Measurements from ENCODE around the gene RIPOR3.

RIPOR3 gene

DNA sequence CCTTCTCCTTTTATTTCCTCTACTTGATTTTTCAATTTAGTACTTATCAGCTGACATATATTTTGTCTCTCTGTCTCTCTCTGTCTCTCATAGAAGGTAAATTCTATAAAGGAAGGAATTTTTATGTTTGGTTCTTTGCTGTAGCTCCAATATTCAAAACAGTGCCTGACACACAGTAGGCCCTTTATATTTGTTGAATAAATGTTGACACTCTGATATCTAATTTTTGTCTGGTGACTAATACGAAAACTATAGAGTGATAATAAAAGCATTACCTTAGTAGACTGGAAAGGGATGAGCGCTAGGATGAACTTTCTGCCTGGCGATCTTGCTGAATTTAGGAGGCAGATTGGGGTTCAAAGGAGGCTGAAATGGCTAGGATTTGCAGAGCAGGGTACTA is 138.4 kb downstream of the RIPOR3 start:
- TF ChIP-seq ZFX (IDR thresholded peaks at IDR 0.05; ENCODE audit: borderline replicate concordance): no peak
- TF ChIP-seq, protein P1, sequence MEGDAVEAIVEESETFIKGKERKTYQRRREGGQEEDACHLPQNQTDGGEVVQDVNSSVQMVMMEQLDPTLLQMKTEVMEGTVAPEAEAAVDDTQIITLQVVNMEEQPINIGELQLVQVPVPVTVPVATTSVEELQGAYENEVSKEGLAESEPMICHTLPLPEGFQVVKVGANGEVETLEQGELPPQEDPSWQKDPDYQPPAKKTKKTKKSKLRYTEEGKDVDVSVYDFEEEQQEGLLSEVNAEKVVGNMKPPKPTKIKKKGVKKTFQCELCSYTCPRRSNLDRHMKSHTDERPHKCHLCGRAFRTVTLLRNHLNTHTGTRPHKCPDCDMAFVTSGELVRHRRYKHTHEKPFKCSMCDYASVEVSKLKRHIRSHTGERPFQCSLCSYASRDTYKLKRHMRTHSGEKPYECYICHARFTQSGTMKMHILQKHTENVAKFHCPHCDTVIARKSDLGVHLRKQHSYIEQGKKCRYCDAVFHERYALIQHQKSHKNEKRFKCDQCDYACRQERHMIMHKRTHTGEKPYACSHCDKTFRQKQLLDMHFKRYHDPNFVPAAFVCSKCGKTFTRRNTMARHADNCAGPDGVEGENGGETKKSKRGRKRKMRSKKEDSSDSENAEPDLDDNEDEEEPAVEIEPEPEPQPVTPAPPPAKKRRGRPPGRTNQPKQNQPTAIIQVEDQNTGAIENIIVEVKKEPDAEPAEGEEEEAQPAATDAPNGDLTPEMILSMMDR (IDR thresholded peaks at IDR 0.05): no peak
- H3K27ac ChIP-seq: no peak overlapping the region

DNA sequence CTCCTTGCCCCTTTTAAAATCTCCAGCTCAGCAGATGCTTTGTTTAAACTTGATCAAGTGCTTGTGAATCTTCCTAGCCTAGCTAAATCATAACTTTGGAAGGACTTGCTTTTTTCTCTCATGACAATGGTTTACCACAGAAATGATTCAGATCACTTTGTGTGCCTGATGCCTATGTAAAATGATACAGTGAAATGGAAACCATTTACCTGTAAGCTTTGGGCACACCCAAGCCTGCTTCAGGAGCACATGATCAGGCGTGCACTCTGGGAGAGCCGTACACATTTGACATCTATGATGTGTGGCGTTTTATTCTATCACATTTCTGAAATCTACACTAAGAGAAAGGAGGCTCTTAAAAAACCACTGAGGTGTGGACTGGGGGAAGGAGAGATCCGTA is 140.1 kb downstream of the RIPOR3 start:
- TF ChIP-seq, protein P1 (IDR thresholded peaks at IDR 0.05): no peak
- no peak for TF ChIP-seq ZFX (IDR thresholded peaks at IDR 0.05; ENCODE audit: borderline replicate concordance)
- no peak overlapping the region for H3K27ac ChIP-seq

DNA sequence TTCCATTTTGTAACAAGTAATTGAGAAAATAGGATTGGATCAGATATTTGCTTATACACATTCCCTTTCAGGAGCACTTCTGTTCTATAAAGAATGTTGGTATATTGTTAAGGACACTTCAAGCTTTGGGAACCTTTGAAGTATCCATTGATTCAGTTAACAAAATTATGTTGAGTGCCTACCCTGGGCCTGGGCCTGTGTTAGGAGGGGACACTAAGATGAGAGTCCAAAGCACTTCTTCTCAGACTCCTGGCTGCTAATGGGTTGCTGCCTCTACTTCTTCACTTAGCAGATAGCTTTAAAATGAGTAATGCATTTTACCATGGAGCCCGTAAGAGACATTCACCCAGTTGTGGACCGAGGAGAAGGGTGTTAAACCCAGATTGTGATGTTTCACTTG is 140.8 kb downstream of the RIPOR3 start:
- H3K27ac ChIP-seq: no peak overlapping the region

DNA sequence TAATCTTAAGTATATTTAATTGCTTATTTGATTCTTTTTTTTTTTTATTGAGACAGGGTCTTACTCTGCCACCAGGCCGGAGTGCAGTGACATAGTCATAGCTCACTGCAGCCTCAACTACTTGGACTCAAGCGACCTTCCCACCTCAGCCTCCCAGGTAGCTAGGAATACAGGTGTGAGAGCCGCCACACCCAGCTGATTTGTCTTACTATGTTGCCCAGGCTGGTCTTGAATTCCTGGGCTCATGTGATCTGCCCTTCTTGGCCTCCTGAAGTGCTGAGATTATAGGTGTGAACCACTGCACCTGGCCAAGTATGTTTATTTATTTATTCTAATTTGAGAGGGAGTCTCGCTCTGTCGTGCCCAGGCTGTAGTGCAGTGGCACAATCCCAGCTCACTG is 142.9 kb downstream of the RIPOR3 start:
- TF ChIP-seq, protein P1 (IDR thresholded peaks at IDR 0.05): no peak
- no peak for TF ChIP-seq ZFX (IDR thresholded peaks at IDR 0.05; ENCODE audit: borderline replicate concordance)
- H3K27ac ChIP-seq: no peak overlapping the region

More for the DNA sequence above, 140.8 kb downstream of the RIPOR3 start:
- TF ChIP-seq ZFX (IDR thresholded peaks at IDR 0.05; ENCODE audit: borderline replicate concordance): no peak
- TF ChIP-seq, protein P1 (IDR thresholded peaks at IDR 0.05): no peak

DNA sequence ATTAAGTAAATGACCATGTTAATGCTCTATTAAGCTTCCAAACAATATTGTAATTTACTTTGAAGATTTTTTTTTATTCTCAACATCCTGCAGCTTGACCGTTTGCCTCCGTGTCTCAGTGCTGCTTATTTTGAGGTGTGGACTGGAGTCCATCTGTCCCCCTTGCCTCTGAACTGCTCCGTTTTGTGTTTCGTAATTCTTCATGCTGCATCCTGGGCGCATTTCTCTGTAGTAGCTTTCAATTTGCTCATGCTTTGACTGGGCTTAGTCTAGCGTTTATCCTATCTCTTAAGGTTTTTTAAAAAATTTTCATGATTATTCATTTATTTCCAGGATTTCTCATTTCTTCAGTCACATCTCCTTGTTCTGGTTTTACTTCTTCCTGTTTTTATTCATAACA is 143.4 kb downstream of the RIPOR3 start:
- TF ChIP-seq, protein P1 (IDR thresholded peaks at IDR 0.05): no peak
- no peak for TF ChIP-seq ZFX (IDR thresholded peaks at IDR 0.05; ENCODE audit: borderline replicate concordance)
- no peak overlapping the region for H3K27ac ChIP-seq

DNA sequence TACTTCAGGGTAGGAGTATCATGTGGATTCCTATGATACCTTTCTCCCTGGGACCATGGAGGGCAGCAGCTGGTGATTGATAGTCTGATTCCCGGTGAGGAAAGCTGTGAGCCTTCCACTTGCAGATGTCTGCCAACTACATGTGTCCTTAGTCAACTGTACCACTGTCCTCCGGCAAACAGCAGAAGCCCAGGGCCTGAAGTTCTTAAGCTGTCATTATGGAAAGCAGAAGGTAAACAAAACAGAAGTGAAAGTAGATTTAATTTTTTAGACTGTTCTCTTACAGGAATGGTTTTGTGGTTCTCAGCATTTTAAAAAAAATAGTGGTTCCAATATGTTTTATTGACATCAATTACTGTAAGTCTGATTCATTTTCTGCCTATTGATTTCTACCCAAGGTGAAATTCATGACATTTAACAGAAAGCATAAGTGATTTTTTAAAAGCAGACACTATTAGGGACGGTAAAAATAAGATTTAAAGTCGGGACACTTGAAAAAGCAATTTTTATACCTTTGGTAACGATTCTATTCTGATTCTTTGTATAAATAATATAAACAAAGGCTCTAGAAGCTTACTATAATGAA is 144.5 kb downstream of the RIPOR3 start:
- no peak overlapping the region for H3K27ac ChIP-seq
- TF ChIP-seq ZFX (IDR thresholded peaks at IDR 0.05; ENCODE audit: borderline replicate concordance): no peak
- TF ChIP-seq, protein P1 (IDR thresholded peaks at IDR 0.05): no peak

DNA sequence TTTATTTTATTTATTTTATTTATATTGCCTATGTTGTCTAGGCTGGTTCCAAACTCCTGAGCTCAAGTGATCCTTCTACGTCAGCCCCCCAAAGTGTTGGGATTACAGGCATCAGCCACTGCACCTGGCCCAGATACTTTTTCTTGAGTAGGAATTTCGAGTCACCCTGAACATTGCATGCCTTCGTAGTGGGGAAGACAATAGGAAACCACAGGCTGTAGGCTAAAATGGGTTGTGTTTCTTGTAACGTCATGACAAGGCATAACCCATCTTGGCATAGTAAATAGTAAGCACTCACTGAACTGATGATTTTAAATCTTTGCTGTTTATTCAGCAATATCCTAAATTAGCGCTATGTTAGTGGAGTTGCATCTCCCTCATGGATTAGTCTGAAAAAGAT is 146.2 kb downstream of the RIPOR3 start:
- no peak overlapping the region for H3K27ac ChIP-seq
- TF ChIP-seq ZFX (IDR thresholded peaks at IDR 0.05; ENCODE audit: borderline replicate concordance): no peak
- TF ChIP-seq, protein P1 (IDR thresholded peaks at IDR 0.05): no peak

All from 22Rv1 (cell line).